K562 (cell line): ENCODE results near the gene LAMA2. TPM values are rescaled to one million over a fixed set of nuclear protein-coding genes. Genes with fewer than 3 reads are reported as not detected.

Experiments used
- ATAC-seq: fragments of 200-7000 bp; cut with Tn5 transposase; 3 replicates; pipeline ENCODE4 v1.9.1; 2020; ENCODE audit warnings: moderate library complexity
- BruUV-seq: library from RNA; stranded (reverse); fragments of 400-500 nt; replicated peaks from 2 replicates; lab custom pipeline; 2021; lab: Mats Ljungman, UMichigan
- CTCF ChIA-PET: fragments of 300-600 bp; formaldehyde crosslinking; extraction: SDS; loops from one replicate; lab custom pipeline; 2021; ENCODE audit warnings: low intra/inter-chr PET ratio; lab: Yijun Ruan, JAX
- POLR2A ChIA-PET: fragments of 300-600, 350-650 bp; sonication (Branson Sonifier 250); formaldehyde crosslinking; extraction: SDS; loops from one replicate; lab custom pipeline; 2021; ENCODE audit warnings: antibody characterized with exemption, inconsistent platforms; lab: Yijun Ruan, JAX
- DNase-seq, 4 experiments: peaks; one replicate each; pipeline versions ENCODE4 v3.0.0 to v3.0.0-alpha.2; 2011 to 2018; ENCODE audit warnings: low spot score in 3 of 4, mixed read lengths in 3 of 4; ENCODE audit errors: extremely low read depth in 1 of 4
- FAIRE-seq: peaks from 2 replicates; lab custom pipeline; 2011; peaks lifted over from hg19 to GRCh38; lab: Jason Lieb, UNC
- H2AFZ ChIP-seq: 2 replicates; pipeline ENCODE4 v1.6.0; 2011; ENCODE audit warnings: low read depth, low read length, control low read depth, inconsistent platforms
- H3K27ac ChIP-seq: fragments of 200-600 bp; 3 replicates; pipeline ENCODE4 v1.8.0; 2011; ENCODE audit warnings: low read depth, mild to moderate bottlenecking, control low read depth, inconsistent platforms, low read length, moderate library complexity, mixed read lengths; ENCODE audit errors: extremely low read depth
- H3K27me3 ChIP-seq, 2 experiments: fragments of 300-600 bp in 1 of 2; 2 replicates in 1 of 2; 3 replicates in 1 of 2; pipeline versions ENCODE4 v1.6.0 to v1.8.0; 2011; ENCODE audit warnings: inconsistent platforms in 2 of 2, low read length in 2 of 2, mild to moderate bottlenecking in 1 of 2, mixed read lengths in 1 of 2, moderate library complexity in 1 of 2; ENCODE audit not compliant: control insufficient read depth in 2 of 2, insufficient read depth in 2 of 2
- H3K36me3 ChIP-seq: fragments of 300-600 bp; 3 replicates; pipeline ENCODE4 v1.8.0; 2011; ENCODE audit warnings: mild to moderate bottlenecking, low read length, inconsistent platforms; ENCODE audit not compliant: control insufficient read depth, insufficient read depth
- H3K4me1 ChIP-seq, 2 experiments: fragments of 200-600 bp in 1 of 2; replicated peaks in 1 of 2; 2 replicates in 1 of 2; 3 replicates in 1 of 2; pipeline versions ENCODE4 v1.5.1 to v1.8.0; 2011; ENCODE audit warnings: inconsistent platforms in 2 of 2, low read length in 2 of 2, mild to moderate bottlenecking in 1 of 2, mixed read lengths in 1 of 2, moderate library complexity in 1 of 2; ENCODE audit not compliant: control insufficient read depth in 2 of 2, insufficient read depth in 2 of 2
- H3K4me2 ChIP-seq: 2 replicates; pipeline ENCODE4 v1.6.1; 2011; ENCODE audit warnings: low read length, control low read depth, inconsistent platforms, mixed read lengths; ENCODE audit not compliant: insufficient read depth
- H3K4me3 ChIP-seq: fragments of 200-600 bp; sonication (generic), shearing (Covaris generic); 2 replicates; pipeline ENCODE4 v1.5.1; 2016; ENCODE audit warnings: control low read depth, inconsistent platforms
- H3K79me2 ChIP-seq: fragments of 200-600 bp; 3 replicates; pipeline ENCODE4 v1.8.0; 2011; ENCODE audit warnings: low read length, inconsistent platforms; ENCODE audit not compliant: control insufficient read depth, insufficient read depth
- H3K9ac ChIP-seq, 2 experiments: 2 replicates each; pipeline versions ENCODE4 v1.6.0 to v1.6.1; 2011; ENCODE audit warnings: low read depth in 2 of 2, low read length in 2 of 2, control low read depth in 1 of 2, inconsistent platforms in 1 of 2, mild to moderate bottlenecking in 1 of 2, mixed read lengths in 1 of 2; ENCODE audit not compliant: insufficient read depth in 1 of 2
- H3K9me1 ChIP-seq: one replicate; pipeline ENCODE4 v1.6.0; 2011; ENCODE audit warnings: inconsistent platforms, mild to moderate bottlenecking, low read length, moderate library complexity; ENCODE audit not compliant: control insufficient read depth, insufficient read depth
- H3K9me3 ChIP-seq: replicated peaks from 2 replicates; pipeline ENCODE4 v1.5.1; 2011; ENCODE audit warnings: low read depth, low read length, inconsistent platforms; ENCODE audit not compliant: control insufficient read depth, insufficient read depth
- H4K20me1 ChIP-seq: replicated peaks from 2 replicates; pipeline ENCODE4 v1.6.1; 2011; ENCODE audit warnings: low read length, inconsistent platforms, mixed read lengths; ENCODE audit not compliant: control insufficient read depth, insufficient read depth
- FUS ChIP-seq: fragments of 200-400 bp; formaldehyde crosslinking; optimal IDR thresholded peaks from 2 replicates; pipeline ENCODE3; 2017; ENCODE audit warnings: low read depth, low read length
- HNRNPH1 ChIP-seq: fragments of 200-400 bp; formaldehyde crosslinking; optimal IDR thresholded peaks from 2 replicates; pipeline ENCODE3; 2017; ENCODE audit warnings: low read depth, mild to moderate bottlenecking, low read length, moderate library complexity
- HNRNPUL1 ChIP-seq: fragments of 200-400 bp; formaldehyde crosslinking; IDR thresholded peaks from 2 replicates; pipeline ENCODE4 v1.6.1; 2017; ENCODE audit warnings: low read length
- JUNB ChIP-seq: fragments of 450-650 bp; formaldehyde crosslinking; conservative IDR thresholded peaks from 2 replicates; pipeline ENCODE4 v1.4.0; 2020; ENCODE audit warnings: mild to moderate bottlenecking
- MAFG ChIP-seq: fragments of 450-650 bp; conservative IDR thresholded peaks from 2 replicates; pipeline ENCODE4 v1.6.1; 2016; ENCODE audit warnings: missing genetic modification characterization, missing compliant biosample characterization
- SIN3B ChIP-seq: fragments of 450-650 bp; IDR thresholded peaks from 2 replicates; pipeline ENCODE4 v1.6.1; 2017; ENCODE audit warnings: low read depth, mild to moderate bottlenecking, moderate library complexity
- TAF1 ChIP-seq: IDR thresholded peaks from 2 replicates; pipeline ENCODE4 v1.6.1; 2011; ENCODE audit warnings: mild to moderate bottlenecking, low read length, moderate library complexity; ENCODE audit not compliant: insufficient read depth, control insufficient read depth, severe bottlenecking; ENCODE audit errors: extremely low read depth
- XRCC4 ChIP-seq: IDR thresholded peaks from one replicate; pipeline ENCODE4 v1.6.1; 2011; ENCODE audit not compliant: insufficient read depth, insufficient read length; ENCODE audit errors: extremely low read depth
- ZNF212 ChIP-seq: fragments of 450-650 bp; formaldehyde crosslinking; IDR thresholded peaks from 2 replicates; pipeline ENCODE4 v1.4.0; 2020; ENCODE audit warnings: mild to moderate bottlenecking
- ZNF431 ChIP-seq: sonication (generic); formaldehyde crosslinking; IDR thresholded peaks from 2 replicates; pipeline ENCODE4 v1.8.0; 2022; ENCODE audit warnings: mild to moderate bottlenecking, missing genetic modification reagents
- in situ Hi-C: fragments of 300-500 bp; cut with MboI; formaldehyde crosslinking; loops from 4 replicates; pipeline ENCODE4 v1.15.0; 2018; ENCODE audit warnings: inconsistent platforms, mixed read lengths
- intact Hi-C: fragments of 100-400 bp; cut with micrococcal nuclease; formaldehyde crosslinking; loops from 2 replicates; pipeline ENCODE4 v1.14.2; 2022
- polyA plus RNA-seq, 8 experiments: library from polyadenylated mRNA; depleted of rRNA in 4 of 8; stranded (reverse) in 5 of 8; unstranded in 3 of 8; fragments of >200 nt; fragmentation: Nextera tagmentation in 2 of 8; fragmentation: Illumina TruSeq in 1 of 8; extraction: Ambion mirVana in 2 of 8; extraction: Trizol in 1 of 8; gene quantifications; 2 replicates each; pipeline versions ENCODE4 v1.2.1 to v1.2.3, GENCODE V29; 2011 to 2014; ENCODE audit warnings: inconsistent platforms in 1 of 8, missing spikeins in 1 of 8
- total RNA-seq, 7 experiments: library from RNA; depleted of rRNA in 6 of 7; stranded (reverse); fragments of >200 nt in 6 of 7; fragmentation: Illumina TruSeq in 2 of 7; extraction: Trizol in 2 of 7; gene quantifications; 2 replicates each; pipeline versions ENCODE4 v1.2.1 to v1.2.3, GENCODE V29; 2011 to 2021; ENCODE audit warnings: low replicate concordance in 1 of 7
- TF ChIP-seq, protein P1 (sequence below), 2 experiments: fragments of 450-650 bp in 1 of 2; sonication (generic) in 1 of 2; formaldehyde crosslinking in 1 of 2; IDR thresholded peaks; 2 replicates each; pipeline versions ENCODE4 v1.7.1 to v1.9.0; 2016 to 2022; ENCODE audit warnings: inconsistent platforms in 1 of 2, mild to moderate bottlenecking in 1 of 2, missing genetic modification reagents in 1 of 2
- TF ChIP-seq, protein P2 (sequence below): fragments of 250-450 bp; sonication (Bioruptor Pico); IDR thresholded peaks from 2 replicates; pipeline ENCODE4 v1.5.1; 2021; ENCODE audit warnings: mild to moderate bottlenecking

LAMA2 gene
- total and polyA plus RNA-seq, 9 of the 15 experiments (the other 6 are each of a cell fraction or from before 2014, with no cell fraction given) = 0.04 to 1.5 (median 0.36) TPM

GRCh38 chr6:129059650-129060049 lies 176.7 kb downstream of the LAMA2 start (continued):
- TF ChIP-seq, protein P1, sequence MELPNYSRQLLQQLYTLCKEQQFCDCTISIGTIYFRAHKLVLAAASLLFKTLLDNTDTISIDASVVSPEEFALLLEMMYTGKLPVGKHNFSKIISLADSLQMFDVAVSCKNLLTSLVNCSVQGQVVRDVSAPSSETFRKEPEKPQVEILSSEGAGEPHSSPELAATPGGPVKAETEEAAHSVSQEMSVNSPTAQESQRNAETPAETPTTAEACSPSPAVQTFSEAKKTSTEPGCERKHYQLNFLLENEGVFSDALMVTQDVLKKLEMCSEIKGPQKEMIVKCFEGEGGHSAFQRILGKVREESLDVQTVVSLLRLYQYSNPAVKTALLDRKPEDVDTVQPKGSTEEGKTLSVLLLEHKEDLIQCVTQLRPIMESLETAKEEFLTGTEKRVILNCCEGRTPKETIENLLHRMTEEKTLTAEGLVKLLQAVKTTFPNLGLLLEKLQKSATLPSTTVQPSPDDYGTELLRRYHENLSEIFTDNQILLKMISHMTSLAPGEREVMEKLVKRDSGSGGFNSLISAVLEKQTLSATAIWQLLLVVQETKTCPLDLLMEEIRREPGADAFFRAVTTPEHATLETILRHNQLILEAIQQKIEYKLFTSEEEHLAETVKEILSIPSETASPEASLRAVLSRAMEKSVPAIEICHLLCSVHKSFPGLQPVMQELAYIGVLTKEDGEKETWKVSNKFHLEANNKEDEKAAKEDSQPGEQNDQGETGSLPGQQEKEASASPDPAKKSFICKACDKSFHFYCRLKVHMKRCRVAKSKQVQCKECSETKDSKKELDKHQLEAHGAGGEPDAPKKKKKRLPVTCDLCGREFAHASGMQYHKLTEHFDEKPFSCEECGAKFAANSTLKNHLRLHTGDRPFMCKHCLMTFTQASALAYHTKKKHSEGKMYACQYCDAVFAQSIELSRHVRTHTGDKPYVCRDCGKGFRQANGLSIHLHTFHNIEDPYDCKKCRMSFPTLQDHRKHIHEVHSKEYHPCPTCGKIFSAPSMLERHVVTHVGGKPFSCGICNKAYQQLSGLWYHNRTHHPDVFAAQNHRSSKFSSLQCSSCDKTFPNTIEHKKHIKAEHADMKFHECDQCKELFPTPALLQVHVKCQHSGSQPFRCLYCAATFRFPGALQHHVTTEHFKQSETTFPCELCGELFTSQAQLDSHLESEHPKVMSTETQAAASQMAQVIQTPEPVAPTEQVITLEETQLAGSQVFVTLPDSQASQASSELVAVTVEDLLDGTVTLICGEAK (IDR thresholded peaks at IDR 0.05) = no peak
- TF ChIP-seq, protein P1 (CRISPR knock-in tag; IDR thresholded peaks at IDR 0.05) = no peak

- Histone ChIP-seq H3K27ac (no peak overlapping the region), H4K20me1 (no peaks in the 10 kb centered on the region), H3K36me3 (no peaks in the 10 kb centered on the region), H2AFZ (no peak overlapping the region), H3K9me1 (no peaks in the 10 kb centered on the region), H3K9me3 (no peaks in the 10 kb centered on the region), H3K4me1 (no peaks in the 10 kb centered on the region), H3K79me2 (no peaks in the 10 kb centered on the region), H3K9ac (no peak overlapping the region), H3K4me3 (no peak overlapping the region), H3K4me2 (no peak overlapping the region), H3K27me3 (no peaks in the 10 kb centered on the region)
- ChIA-PET POLR2A (no interaction called here), CTCF (no interaction called here)
- in situ Hi-C loops (no loop called here), intact Hi-C loops (no loop called here)
- BruUV-seq = no TSS peak
- DNase-seq = no peak
- FAIRE-seq = no peak
- ATAC-seq = no peak
- TF ChIP-seq SIN3B (no peak), XRCC4 (no peak), MAFG (tag) (no peak), HNRNPUL1 (no peak), ZNF431 (CRISPR knock-in tag) (no peak), JUNB (CRISPR knock-in tag) (no peak), ZNF212 (CRISPR knock-in tag) (no peak), TAF1 (no peak), FUS (no peak), HNRNPH1 (no peak)
- TF ChIP-seq, protein P2, sequence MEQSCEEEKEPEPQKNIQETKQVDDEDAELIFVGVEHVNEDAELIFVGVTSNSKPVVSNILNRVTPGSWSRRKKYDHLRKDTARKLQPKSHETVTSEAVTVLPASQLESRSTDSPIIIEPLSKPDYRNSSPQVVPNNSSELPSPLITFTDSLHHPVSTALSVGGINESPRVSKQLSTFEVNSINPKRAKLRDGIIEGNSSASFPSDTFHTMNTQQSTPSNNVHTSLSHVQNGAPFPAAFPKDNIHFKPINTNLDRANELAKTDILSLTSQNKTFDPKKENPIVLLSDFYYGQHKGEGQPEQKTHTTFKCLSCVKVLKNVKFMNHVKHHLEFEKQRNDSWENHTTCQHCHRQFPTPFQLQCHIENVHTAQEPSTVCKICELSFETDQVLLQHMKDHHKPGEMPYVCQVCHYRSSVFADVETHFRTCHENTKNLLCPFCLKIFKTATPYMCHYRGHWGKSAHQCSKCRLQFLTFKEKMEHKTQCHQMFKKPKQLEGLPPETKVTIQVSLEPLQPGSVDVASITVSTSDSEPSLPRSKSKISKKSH = no peak
Measured at GRCh38 chr6:129069006-129069405, 186.1 kb downstream of the LAMA2 start.
